ENCODE measurements around the gene TTLL10. TPM values are rescaled to one million over a fixed set of nuclear protein-coding genes. Genes with fewer than 3 reads are reported as not detected.

TTLL10 gene
- polyA plus RNA-seq, 1 of the 3 experiments (the other 2 are of a cell fraction), result not detected

DNA sequence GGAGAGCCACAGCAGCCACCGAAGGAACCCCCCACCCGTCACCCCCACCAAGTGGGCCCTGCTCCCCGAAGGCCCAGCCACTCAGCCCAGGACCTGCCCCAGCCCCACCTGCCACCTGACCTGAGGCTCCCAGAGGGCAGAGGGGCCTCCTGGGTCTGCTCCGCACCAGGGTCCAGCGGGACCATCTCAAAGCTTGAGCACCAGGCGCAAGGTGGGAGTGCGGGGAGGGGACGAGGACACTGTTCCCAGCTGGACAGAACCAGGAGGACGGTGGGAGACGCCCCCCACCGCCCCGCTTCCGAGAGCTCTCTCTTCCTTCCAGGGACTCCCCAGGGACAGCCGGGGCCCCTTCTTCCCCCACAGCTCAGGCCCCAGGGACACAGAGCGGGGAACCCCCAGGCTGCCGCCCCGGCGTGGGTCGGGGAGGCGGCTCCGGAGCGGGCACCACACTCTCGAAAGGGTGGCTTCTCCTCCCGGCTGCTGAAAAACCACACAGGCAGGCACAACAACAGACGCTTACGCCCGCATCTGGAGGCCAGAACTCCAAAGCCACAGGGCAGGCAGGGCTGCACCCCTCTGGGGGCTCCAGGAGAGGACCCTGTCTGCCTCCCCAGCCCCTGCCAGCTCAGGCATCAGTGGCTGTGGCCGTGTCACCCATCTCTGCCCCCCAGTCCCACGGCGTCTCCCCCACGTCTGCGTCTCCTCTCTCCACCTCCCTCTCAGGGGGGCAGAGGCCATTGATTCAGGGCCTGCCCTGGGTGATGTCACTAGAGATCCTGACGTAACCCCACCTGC, 1.9 kb upstream of the TTLL10 start:
- no peaks in the 10 kb centered on the region for H3K79me2 ChIP-seq (ENCODE audit: insufficient read depth)

More for the DNA sequence above, 1.9 kb upstream of the TTLL10 start:
- Histone ChIP-seq H3K9me3 (no peaks in the 10 kb centered on the region), H2AFZ (ENCODE audit: low read depth) (no peak overlapping the region), H4K20me1 (ENCODE audit: insufficient read depth) (no peaks in the 10 kb centered on the region), H3K4me2 (no peak overlapping the region), H3K27me3 (ENCODE audit: insufficient read depth) (no peaks in the 10 kb centered on the region), H3K36me3 (replicated peaks in 1 of 2; ENCODE audit: control insufficient read depth in 1 of 2, insufficient read depth in 2 of 2, low read length in 1 of 2) (no peaks in the 10 kb centered on the region), H3K4me3 (ENCODE audit: low read depth in 2 of 2, low read length in 1 of 2) (no peak overlapping the region), H3K9me2 (no peaks in the 10 kb centered on the region), H3K9ac (no peak overlapping the region), H3F3A (replicated peaks; ENCODE audit: insufficient read depth) (no peaks in the 10 kb centered on the region), H3K27ac (ENCODE audit: low read depth in 2 of 2, low read length in 1 of 2) (no peak overlapping the region), H3K4me1 (ENCODE audit: control insufficient read depth in 1 of 2, insufficient read depth in 2 of 2, low read depth in 1 of 2, low read length in 1 of 2) (no peaks in the 10 kb centered on the region)
- CTCF ChIA-PET, result interaction anchor here (0.7 kb wide), 1 partner anchor 120 kb away, joined by 3 read pairs; no protein-coding TSS in a partner anchor
- WGBS (ENCODE audit: low lambda C conversion rate), result 71% methylated on average over 9 of the region's 33 CpGs
- DNase-seq, result peak; percentile 41
- TF ChIP-seq, protein P1, sequence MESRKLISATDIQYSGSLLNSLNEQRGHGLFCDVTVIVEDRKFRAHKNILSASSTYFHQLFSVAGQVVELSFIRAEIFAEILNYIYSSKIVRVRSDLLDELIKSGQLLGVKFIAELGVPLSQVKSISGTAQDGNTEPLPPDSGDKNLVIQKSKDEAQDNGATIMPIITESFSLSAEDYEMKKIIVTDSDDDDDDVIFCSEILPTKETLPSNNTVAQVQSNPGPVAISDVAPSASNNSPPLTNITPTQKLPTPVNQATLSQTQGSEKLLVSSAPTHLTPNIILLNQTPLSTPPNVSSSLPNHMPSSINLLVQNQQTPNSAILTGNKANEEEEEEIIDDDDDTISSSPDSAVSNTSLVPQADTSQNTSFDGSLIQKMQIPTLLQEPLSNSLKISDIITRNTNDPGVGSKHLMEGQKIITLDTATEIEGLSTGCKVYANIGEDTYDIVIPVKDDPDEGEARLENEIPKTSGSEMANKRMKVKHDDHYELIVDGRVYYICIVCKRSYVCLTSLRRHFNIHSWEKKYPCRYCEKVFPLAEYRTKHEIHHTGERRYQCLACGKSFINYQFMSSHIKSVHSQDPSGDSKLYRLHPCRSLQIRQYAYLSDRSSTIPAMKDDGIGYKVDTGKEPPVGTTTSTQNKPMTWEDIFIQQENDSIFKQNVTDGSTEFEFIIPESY (IDR thresholded peaks at IDR 0.05; ENCODE audit: borderline replicate concordance, low read depth), result no peak
- no peak for TF ChIP-seq EP300 (IDR thresholded peaks at IDR 0.05; ENCODE audit: borderline replicate concordance in 1 of 2, low read depth in 1 of 2, low read length in 1 of 2)
- no peak for TF ChIP-seq REST (IDR thresholded peaks at IDR 0.05; ENCODE audit: low read depth, low read length)
- TF ChIP-seq TAF1 (IDR thresholded peaks at IDR 0.05; ENCODE audit: borderline replicate concordance, low read depth, low read length), result no peak
- TF ChIP-seq NRF1 (IDR thresholded peaks at IDR 0.05; ENCODE audit: low read depth, low read length), result no peak
- no peak for TF ChIP-seq MAX (IDR thresholded peaks at IDR 0.05; ENCODE audit: low read depth)
- no peak for TF ChIP-seq FOSL2 (IDR thresholded peaks at IDR 0.05; ENCODE audit: borderline replicate concordance, low read depth)
- no peak for TF ChIP-seq EZH2phosphoT487 (IDR thresholded peaks at IDR 0.05; ENCODE audit: borderline replicate concordance, low read depth)
- TF ChIP-seq TEAD4 (IDR thresholded peaks at IDR 0.05; ENCODE audit: borderline replicate concordance, insufficient read depth), result no peak
- TF ChIP-seq, protein P2, sequence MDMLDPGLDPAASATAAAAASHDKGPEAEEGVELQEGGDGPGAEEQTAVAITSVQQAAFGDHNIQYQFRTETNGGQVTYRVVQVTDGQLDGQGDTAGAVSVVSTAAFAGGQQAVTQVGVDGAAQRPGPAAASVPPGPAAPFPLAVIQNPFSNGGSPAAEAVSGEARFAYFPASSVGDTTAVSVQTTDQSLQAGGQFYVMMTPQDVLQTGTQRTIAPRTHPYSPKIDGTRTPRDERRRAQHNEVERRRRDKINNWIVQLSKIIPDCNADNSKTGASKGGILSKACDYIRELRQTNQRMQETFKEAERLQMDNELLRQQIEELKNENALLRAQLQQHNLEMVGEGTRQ (IDR thresholded peaks at IDR 0.05; ENCODE audit: borderline replicate concordance, low read depth, low read length), result no peak
- TF ChIP-seq JUND (IDR thresholded peaks at IDR 0.05), result no peak
- TF ChIP-seq CHD2 (IDR thresholded peaks at IDR 0.05; ENCODE audit: low read length, partially characterized antibody), result no peak
- POLR2A ChIA-PET, result no interaction called here

All from SK-N-SH (cell line).